NCI-H82 treated with DMSO at 0.1 percent for 48 hours (cell line): Measurements from ENCODE around the gene MTHFD1L.

Source experiments
- DNase-seq: peaks from one replicate; lab custom pipeline; 2025; ENCODE audit not compliant: unreplicated experiment; lab: John Stamatoyannopoulos, UW

Gene MTHFD1L

DNA sequence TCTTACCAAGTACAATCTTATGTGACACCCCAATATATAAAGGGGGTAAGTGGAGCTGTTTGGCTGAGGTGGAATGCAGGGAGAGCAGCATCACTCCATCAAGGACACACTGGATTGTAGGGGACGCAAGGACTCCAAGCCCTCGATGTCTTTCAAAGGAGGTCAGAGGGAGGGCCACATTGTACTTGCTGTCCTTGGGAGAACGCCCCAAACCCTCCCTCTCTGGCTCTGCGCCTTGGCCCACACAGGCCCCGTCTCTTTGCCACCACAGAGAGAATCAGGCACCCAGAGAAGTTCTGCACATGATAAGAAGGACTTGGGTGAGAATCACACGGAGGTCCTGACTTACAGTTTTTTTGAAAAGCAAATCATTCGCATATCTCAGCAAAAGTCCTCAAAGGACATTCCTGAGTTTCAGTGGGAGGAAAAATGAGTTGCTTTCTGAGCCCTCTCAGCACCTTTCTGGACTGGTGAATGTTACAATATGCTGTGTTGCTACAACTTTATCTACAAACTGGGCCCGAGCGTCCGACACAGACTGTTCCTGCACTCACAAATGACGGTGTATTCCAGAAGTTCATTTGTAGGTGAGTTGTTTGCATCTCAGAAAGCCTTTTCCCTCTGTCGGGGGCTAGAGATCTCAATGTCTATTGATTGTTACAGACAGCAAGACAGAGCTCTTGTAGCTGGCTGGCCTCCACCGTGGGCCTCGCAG is 281.8 kb downstream of the MTHFD1L start:
- DNase-seq: no peak

DNA sequence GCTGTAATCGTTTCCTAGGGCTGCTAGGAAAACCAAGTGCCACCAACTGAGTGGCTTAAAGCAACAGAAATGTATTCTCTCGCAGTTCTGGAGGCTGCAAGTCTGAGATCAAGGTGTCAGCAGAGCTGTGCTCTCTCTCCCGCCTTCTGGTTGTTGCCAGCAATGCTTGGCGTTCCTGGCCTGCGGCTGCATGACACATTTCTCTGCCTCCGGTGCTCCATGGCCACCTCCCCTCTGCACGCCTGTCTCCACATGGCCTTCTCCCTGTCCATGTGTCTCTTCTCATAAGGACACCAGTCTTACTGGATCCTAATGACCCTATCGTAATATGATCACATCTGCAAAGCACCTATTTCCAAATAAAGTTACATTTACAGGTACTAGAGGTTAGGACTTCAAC is 282.6 kb downstream of the MTHFD1L start:
- no peak for DNase-seq

DNA sequence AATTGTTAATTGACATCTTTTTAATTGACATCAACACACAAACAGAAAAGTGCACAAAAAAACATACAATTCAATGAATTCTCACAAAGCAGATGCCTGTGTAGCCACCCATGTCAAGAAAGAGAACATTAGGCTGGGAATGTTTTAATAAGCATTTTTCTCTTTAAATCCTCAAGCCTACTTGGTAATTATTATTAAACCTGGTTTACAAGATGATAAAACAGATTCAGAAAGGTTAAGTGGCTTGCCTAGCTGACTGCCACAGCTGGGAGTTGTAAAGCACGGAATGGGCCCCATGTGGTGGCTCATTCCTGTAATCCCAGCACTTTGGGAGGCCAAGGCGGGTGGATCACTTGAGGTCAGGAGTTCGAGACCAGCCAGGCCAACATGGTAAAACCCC is 284.3 kb downstream of the MTHFD1L start:
- no peak for DNase-seq
